NCI-H524 treated with DMSO at 0.1 percent for 48 hours (cell line): ENCODE results near the gene IGDCC3.

ENCODE experiments used
- DNase-seq: peaks from one replicate; lab custom pipeline; 2025; lab: John Stamatoyannopoulos, UW

IGDCC3 gene

GRCh38 chr15:65292938-65293518 is 84.8 kb downstream of the IGDCC3 start:
- DNase-seq = no peak

GRCh38 chr15:65290228-65290627 is 87.6 kb downstream of the IGDCC3 start:
- DNase-seq = no peak

DNA sequence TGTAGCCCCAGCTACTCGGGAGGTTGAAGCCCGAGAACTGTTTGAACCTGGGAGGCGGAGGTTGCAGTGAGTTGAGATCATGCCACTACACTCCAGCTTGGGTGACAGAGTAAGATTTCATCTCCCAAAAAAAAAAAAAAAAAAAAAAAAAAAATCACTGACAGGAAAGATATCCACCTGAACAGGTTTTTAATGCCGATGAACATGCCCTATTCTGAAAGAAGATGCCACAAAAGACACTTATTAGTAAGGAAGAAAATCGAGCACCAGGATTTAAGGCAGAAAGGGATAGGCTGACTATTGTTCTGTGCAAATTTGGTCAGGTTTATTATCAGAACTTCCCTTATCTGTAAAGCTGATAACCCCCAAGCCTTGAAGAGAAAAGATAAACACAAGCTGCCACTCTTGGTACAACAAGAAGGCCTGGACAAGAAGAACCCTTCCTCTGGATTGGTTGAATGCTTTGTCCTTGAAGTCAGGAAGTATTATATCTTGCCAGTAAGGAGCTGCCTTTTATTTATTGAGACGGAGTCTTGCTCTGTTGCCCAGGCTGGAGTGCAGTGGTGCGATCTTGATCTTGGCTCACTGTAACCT is 88.4 kb downstream of the IGDCC3 start:
- DNase-seq = no peak

GRCh38 chr15:65287520-65287855 is 90.3 kb downstream of the IGDCC3 start:
- DNase-seq = no peak

DNA sequence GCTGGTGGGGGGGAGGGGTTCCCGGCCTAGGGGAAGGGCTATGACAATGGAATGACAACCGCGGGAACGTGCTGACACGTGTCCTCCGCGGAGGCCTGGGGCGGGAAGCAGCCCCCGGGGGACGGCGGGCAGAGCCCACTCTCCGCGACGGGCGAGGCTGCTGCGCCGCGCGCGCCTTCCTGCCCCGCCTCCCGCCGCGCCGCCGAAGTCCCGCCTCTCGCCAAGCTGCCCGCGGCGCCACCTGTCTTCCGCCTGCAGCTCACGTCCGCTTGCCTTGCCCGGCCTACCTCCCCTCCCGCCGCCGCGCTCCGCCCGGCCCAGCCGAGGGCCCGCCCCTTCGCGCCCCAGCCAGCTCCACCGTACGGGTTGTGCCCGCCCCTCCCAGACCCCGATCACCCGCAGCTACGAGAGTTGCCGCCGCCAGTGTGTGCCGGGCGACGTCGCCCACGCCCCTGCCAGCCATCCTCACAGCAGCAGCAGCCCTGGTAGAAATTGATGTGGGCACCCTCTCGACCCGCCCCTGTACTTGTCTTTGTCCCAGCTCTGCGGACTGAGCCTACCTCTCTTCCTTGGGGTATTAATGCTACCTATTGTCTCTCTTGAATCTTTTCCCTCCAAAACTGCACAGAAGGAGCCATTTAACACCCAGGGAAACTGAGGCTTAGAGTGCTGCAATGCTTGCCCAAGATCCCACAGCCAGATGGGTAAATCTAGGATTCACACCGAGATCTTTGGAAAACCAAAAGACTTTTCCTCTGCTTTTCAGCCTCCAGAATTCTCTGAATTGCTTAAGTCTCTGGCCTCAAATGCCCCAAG is 90.9 kb downstream of the IGDCC3 start, which contains the start of gene PARP16:
Gene PARP16, minus strand, starts transcription at position 180 of the 816 bp plus-strand sequence. CDS start 457 bp downstream, outside the sequence.
- DNase-seq = peak; percentile 74

GRCh38 chr15:65286069-65286703 is 91.6 kb downstream of the IGDCC3 start:
- DNase-seq = no peak

- no peak for DNase-seq
Measured at GRCh38 chr15:65285291-65286068, 92.3 kb downstream of the IGDCC3 start.

DNA sequence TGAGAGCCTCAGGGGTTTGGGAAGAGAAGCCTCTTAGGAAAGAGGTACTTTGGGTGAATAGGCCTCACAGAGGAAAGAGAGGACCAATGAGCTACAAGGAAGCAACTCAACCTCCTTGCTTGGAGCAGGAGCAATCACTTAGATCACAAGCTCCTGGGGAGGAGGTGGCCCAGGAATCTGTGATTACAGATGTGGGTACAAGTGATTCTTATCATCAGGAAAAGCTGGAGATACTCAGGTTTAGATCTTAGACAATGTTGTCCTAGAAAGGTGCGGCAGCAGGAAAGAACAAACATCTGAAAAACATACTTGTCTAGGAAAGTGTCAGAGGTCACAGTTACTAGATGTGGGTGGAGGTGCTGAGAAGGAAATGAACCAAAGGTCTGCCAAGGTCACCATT is 99.3 kb downstream of the IGDCC3 start:
- DNase-seq = no peak
